ENCODE measurements around the gene TMEM54. TPM values are rescaled to one million over a fixed set of nuclear protein-coding genes. Genes with fewer than 3 reads are reported as not detected.

TMEM54 gene
- total and polyA plus RNA-seq, 2 experiments from 2014 or later, result 11.2 to 11.7 TPM

DNA sequence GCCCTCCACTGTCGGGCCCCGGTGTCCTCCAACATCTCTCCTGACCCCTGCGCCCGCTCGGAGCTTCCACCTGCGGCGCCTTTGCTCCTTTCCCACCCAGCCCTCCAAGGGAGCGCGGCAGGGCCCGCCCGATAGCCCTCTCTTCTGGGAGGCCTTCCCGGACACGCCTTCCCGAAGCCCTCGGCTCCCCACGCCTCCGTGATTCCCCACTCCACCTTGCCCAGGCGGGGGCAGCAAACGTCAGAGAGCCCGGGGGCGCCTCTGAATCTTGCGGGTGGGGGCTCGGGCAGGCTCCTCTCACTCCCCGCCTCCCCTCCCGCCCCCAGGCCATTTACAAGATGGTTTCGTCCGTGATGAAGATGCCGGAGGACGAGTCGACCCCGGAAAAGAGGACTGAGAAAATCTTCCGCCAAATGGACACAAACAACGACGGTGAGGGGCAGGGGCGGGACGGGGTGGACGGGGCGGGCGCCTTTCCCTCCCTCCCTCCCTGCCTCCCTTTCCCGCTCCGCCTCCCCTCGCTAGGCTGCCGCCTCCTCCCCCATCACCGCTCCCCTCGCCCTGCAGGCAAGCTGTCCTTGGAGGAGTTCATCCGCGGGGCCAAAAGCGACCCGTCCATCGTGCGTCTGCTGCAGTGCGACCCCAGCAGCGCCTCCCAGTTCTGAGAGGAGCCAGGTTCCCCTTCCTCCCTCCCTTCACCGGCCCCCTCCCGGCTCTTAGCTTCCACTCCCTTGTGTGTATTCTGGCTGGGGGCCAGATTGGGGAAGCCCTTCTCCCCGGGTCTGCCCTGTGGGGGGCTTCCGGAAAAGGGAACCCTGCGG lies 7.8 kb downstream of the TMEM54 start (continued):
- TF ChIP-seq, protein P1, sequence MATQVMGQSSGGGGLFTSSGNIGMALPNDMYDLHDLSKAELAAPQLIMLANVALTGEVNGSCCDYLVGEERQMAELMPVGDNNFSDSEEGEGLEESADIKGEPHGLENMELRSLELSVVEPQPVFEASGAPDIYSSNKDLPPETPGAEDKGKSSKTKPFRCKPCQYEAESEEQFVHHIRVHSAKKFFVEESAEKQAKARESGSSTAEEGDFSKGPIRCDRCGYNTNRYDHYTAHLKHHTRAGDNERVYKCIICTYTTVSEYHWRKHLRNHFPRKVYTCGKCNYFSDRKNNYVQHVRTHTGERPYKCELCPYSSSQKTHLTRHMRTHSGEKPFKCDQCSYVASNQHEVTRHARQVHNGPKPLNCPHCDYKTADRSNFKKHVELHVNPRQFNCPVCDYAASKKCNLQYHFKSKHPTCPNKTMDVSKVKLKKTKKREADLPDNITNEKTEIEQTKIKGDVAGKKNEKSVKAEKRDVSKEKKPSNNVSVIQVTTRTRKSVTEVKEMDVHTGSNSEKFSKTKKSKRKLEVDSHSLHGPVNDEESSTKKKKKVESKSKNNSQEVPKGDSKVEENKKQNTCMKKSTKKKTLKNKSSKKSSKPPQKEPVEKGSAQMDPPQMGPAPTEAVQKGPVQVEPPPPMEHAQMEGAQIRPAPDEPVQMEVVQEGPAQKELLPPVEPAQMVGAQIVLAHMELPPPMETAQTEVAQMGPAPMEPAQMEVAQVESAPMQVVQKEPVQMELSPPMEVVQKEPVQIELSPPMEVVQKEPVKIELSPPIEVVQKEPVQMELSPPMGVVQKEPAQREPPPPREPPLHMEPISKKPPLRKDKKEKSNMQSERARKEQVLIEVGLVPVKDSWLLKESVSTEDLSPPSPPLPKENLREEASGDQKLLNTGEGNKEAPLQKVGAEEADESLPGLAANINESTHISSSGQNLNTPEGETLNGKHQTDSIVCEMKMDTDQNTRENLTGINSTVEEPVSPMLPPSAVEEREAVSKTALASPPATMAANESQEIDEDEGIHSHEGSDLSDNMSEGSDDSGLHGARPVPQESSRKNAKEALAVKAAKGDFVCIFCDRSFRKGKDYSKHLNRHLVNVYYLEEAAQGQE (IDR thresholded peaks at IDR 0.05; ENCODE audit: unreplicated experiment), result no peak
- TF ChIP-seq JUNB (IDR thresholded peaks at IDR 0.05; ENCODE audit: unreplicated experiment) (no peak), STAT1 (IDR thresholded peaks at IDR 0.05; ENCODE audit: unreplicated experiment) (no peak)
- TF ChIP-seq, protein P2, sequence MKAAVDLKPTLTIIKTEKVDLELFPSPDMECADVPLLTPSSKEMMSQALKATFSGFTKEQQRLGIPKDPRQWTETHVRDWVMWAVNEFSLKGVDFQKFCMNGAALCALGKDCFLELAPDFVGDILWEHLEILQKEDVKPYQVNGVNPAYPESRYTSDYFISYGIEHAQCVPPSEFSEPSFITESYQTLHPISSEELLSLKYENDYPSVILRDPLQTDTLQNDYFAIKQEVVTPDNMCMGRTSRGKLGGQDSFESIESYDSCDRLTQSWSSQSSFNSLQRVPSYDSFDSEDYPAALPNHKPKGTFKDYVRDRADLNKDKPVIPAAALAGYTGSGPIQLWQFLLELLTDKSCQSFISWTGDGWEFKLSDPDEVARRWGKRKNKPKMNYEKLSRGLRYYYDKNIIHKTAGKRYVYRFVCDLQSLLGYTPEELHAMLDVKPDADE (IDR thresholded peaks at IDR 0.05), result no peak

DNA sequence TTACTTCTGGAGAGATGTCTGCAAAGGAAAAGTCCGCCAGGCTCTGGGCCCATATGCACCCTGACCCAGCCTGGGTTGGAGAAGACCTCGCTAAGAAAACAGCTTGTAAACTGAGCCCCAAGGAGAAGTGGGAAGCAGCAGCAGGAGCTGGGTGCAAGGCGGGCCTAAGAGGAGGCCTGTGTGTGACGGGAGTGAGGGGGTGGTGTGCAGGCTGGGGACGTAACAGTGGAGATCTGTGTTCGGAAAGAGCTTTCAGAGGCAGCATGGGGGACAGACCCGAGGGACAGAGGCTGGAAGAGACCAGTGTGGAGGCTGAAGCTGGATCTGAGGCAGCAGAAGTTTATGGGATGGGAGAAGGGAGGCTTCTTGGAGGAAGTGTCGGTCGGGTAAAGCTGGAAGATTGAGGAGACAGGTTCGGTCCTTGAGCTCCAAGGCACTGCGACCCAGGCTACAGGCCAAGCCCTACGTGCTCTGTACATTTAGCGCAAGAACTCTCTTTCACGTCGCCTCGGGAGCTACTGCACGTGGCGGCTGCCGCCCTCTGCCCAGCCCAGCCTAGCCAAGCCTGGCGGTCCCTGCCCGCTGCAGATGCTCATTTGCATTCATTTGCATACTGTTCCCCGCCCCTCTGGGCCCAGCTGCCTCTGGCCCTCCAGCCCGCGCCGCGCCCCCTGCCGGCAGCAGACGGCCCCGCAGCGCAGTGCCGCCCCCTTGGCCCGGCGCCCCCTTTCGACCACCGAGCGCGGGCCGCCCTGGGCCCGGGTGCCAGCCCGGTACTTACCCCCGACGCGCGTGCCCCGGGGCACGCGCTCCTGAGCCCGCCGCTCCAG lies 8.6 kb downstream of the TMEM54 start:
- Histone ChIP-seq H4K20me1 (replicated peaks; ENCODE audit: insufficient read depth) (no peaks in the 10 kb centered on the region; the same call in 1 of the 2 replicates), H2AFZ (no peak overlapping the region; the same call in 1 of the 2 replicates), H3K4me1 (ENCODE audit: insufficient read depth) (peaks cover 10% of the 10 kb centered on the region; the same call in 1 of the 2 replicates), H3K27me3 (ENCODE audit: insufficient read depth) (peaks cover 37% of the 10 kb centered on the region), H3K4me3 (peak overlapping the region; percentile 95), H3K79me2 (replicated peaks; ENCODE audit: insufficient read depth) (no peaks in the 10 kb centered on the region), H3K4me2 (peak overlapping the region; percentile 94), H3K9me2 (ENCODE audit: insufficient read depth) (no peaks in the 10 kb centered on the region), H3K36me3 (ENCODE audit: insufficient read depth) (no peaks in the 10 kb centered on the region), H3F3A (replicated peaks; ENCODE audit: low read depth) (peaks cover 7% of the 10 kb centered on the region; the same call in 1 of the 2 replicates), H3K27ac (ENCODE audit: low read depth) (no peak overlapping the region)
- H3K27me3 Mint-ChIP-seq (ENCODE audit: insufficient read depth, low read depth, poor library complexity), result peaks cover 25% of the 10 kb centered on the region
- H3K36me3 Mint-ChIP-seq (ENCODE audit: low read depth), result peaks cover 8% of the 10 kb centered on the region; the same call in 1 of the 3 replicates
- no peak overlapping the region for H3K27ac Mint-ChIP-seq
- TF ChIP-seq, protein P3, sequence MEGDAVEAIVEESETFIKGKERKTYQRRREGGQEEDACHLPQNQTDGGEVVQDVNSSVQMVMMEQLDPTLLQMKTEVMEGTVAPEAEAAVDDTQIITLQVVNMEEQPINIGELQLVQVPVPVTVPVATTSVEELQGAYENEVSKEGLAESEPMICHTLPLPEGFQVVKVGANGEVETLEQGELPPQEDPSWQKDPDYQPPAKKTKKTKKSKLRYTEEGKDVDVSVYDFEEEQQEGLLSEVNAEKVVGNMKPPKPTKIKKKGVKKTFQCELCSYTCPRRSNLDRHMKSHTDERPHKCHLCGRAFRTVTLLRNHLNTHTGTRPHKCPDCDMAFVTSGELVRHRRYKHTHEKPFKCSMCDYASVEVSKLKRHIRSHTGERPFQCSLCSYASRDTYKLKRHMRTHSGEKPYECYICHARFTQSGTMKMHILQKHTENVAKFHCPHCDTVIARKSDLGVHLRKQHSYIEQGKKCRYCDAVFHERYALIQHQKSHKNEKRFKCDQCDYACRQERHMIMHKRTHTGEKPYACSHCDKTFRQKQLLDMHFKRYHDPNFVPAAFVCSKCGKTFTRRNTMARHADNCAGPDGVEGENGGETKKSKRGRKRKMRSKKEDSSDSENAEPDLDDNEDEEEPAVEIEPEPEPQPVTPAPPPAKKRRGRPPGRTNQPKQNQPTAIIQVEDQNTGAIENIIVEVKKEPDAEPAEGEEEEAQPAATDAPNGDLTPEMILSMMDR (conservative IDR thresholded peaks at IDR 0.05; ENCODE audit: low read depth in 2 of 2), result peak; percentile 60 to 88
- no peak for TF ChIP-seq ZNF331 (CRISPR knock-in tag; IDR thresholded peaks at IDR 0.05; ENCODE audit: low read depth)
- H3K4me1 Mint-ChIP-seq, result peaks cover 12% of the 10 kb centered on the region
- peak overlapping the region; percentile 75 for H3K4me3 Mint-ChIP-seq
- DNase-seq (ENCODE audit: low spot score) (peak; percentile 97), ATAC-seq (peak; percentile 81)
- peaks cover 5% of the 10 kb centered on the region; the same call in 2 of the 3 replicates for H3K9me3 Mint-ChIP-seq
